Fibroblast of peridontal ligament (primary cell): ENCODE measurements around the gene DUOXA2.
"Not testable (repeated sequence)": the region's sequence is repeated elsewhere in the genome, so short reads cannot be mapped to it uniquely, and the experiment has no call there.

Experiments
- DNase-seq: peaks from one replicate; pipeline ENCODE4 v3.0.0-alpha.2; 2010; ENCODE audit errors: extremely low read depth

Gene DUOXA2

GRCh38 chr15:45117308-45118130, 3.4 kb downstream of the DUOXA2 start:
- DNase-seq = no peak

DNA sequence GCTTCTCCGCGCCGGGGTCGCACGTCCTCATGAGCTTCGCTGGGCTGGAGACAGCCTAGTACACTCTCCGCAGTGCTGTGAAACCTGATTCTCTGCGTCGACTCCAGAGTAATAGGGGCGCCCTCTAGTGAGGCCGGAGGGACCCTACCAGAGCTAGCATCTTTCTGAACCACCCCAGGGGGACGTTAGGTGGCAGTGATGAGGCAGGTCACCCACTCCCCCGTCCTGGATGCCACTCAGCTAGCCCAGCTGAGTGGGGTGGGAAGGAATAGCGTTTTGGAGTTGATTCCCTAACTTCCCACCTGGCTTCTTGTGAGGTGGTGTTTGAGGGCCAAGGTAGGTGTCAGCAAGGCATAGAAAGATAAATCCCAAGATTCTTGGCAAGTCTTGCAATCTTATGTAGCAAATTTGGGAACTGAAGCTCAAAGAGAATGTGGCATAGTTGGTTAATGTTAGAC, 4.0 kb downstream of the DUOXA2 start:
- peak; percentile 87 for DNase-seq

DNA sequence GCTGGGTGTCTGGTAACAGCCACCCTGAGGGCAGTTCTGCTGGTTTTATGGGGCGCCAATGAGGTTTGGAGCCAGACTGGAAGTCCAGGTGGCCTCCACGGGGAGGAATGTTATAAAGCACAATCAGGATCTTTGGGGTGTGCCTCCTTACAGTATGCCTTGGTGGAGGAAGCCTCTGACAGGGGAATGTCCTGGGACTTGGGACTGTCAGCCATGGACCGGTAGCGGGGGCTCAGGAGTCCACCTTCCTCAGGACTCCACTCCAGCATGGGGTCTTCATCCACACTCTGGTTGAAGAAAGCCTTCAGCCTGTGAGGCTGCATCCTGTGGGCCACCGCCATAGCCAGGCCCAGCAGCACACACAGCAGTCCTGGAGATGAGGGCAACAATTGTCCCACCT, 4.9 kb downstream of the DUOXA2 start:
- no peak for DNase-seq

- no peak for DNase-seq
Observed at GRCh38 chr15:45120081-45120972, 6.2 kb downstream of the DUOXA2 start.

DNA sequence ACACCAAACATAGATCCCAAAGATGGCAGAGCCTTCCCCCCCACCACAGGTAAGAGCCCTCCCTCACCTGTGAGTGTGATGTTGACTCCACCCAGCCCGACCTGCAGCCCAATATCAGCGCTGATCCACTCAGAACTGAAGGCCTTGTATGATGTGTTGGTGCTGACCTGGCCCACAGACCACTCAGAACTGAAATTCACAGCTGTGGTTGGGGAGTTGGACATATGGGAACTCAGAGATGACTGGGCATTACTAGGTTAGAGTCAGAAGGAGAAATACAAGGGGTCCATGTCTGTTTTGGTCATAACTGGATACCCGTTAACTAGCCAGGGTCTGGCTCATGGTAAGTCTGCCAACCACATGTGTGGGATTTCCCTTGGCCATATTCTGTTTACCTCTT, 6.9 kb downstream of the DUOXA2 start:
- DNase-seq = no peak

DNA sequence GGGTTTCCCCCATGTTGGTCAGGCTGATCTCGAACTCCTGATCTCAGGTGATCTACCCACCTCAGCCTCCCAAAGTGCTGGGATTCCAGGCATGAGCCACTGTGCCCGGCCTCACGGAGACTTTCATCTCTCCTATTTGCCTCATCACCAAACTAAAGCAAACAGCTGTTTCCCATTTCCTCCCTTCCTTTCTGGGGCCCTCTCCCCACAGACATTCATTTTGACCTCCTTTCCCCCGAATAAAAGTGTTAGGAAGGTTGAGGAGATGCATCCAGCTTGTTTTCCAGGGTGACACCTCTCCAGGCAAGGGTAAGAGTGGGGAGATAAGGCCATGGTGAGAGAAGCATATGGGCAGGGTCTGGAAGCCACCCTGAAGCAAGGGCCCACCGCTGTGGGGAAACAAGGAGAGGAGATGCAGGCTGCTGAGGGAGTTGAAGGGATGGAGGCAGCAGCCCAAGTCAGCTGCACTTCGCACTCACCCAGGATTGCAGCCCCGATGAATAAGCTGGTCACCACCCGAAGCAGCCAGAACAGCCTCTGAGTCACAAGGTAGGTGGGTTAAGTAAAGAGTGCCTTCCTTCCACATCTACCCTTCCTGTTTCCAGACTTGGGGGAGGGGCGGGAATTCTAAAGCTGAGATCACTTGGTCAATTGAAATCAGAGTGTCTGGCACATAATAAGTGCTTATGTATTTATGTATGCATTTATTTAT, 7.7 kb downstream of the DUOXA2 start:
- peak; percentile 66 for DNase-seq

DNA sequence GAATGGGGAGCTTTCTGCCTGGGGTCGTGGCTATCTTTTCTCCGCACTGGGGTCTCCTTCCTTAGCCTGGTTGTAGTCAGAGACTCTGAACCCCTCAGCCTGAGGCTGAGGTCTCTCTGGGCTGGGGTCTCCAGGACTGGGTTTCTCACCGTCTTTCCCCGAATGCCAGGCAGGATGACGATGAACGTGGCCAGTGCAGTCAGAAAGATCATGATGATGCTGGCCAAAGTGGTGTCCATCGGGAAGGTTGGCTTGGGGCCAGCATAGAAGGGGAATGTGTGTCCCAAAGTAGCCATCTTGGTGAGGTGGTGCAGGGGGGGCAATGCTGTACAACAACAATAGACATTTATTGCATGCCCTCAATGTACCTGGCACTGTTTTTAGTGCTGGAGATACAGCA, 8.6 kb downstream of the DUOXA2 start:
- no peak for DNase-seq

- no peak for DNase-seq
Observed at GRCh38 chr15:45123397-45123796, 9.3 kb downstream of the DUOXA2 start.

- DNase-seq = peak; percentile 26
Observed at GRCh38 chr15:45126535-45127158, 12.5 kb downstream of the DUOXA2 start.

GRCh38 chr15:45128971-45129639, 15.0 kb downstream of the DUOXA2 start:
- DNase-seq = no peak

- no peak for DNase-seq
Observed at GRCh38 chr15:45129651-45130129, 15.6 kb downstream of the DUOXA2 start, which contains the start of the genes DUOX1 and DUOXA1. Gene DUOX1 (plus strand): TSS chr15:45129994. CDS start chr15:45131967, 1,973 bp downstream. Gene DUOXA1 (minus strand): TSS chr15:45129879. CDS start chr15:45123014, 6,865 bp downstream.

GRCh38 chr15:45130291-45131000, 16.3 kb downstream of the DUOXA2 start:
- no peak for DNase-seq

DNA sequence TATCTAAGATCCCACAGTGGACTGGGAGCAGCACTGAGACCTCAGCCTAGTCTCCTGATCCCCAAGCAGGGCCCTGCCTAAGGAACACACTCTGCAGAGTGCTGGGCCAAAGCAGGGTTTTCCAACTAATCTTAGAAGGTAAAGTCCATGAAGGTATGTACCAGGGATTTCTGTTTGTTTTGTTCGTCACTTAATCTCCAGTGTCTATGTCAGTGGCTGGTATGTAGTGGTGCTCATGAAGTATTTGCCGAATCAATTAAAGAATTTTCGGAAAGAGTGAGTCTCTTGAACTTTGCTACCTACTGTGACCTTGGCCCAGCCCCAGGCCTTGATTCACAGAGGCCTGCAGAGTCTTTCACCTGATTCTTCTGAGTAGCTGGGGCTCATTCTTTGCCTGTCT, 17.4 kb downstream of the DUOXA2 start:
- DNase-seq = no peak

DNA sequence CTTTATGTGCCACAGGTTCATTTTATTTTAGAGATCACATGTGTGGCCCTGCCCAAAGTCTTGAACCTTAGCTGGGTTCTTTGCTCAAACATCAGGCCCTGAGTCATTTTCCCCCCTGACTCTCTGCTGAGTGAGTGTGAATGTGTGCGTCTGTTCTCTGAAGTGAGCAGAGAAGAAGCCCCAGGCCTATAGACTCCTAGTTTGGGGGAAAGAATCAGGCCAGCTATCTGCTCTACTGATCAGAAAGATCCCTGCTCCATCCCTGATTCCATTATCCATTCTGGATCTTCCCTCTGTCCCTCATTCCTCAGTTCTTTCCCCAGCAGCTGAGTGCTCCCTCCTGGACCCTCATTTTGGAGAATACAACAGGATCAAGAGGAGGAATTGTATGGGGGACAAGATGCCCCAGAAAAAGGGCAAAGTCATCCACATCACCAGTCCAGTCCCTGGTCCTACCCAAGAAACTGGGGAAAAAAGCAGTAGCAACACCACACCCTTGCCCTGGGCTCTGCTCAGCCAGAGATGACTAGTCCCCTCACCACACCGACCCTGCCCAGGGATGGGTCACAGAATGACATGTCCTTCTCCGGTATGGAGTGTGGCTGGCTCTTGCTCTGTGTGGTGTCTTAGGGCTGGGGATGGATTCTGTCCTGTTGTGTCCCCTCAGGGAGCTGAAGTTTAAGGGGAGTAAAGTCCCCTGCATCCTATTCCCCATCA, 18.9 kb downstream of the DUOXA2 start:
- DNase-seq = no peak

DNA sequence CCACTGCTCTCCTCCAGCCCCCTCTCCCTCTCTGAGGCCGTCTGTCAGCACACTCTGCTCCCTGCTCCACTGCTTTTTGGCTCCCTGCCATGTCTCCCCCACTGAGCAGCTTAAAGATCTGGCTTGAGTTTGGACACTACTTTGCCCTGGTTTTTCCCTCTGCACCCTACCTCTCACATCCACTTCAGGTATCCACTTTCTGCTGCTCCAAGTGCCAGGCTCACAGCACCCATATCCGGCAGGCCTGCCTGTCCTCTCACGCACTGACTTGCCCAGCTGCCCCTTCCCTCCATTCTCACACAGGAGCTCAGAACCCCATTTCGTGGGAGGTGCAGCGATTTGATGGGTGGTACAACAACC, 19.4 kb downstream of the DUOXA2 start:
- DNase-seq = no peak

DNA sequence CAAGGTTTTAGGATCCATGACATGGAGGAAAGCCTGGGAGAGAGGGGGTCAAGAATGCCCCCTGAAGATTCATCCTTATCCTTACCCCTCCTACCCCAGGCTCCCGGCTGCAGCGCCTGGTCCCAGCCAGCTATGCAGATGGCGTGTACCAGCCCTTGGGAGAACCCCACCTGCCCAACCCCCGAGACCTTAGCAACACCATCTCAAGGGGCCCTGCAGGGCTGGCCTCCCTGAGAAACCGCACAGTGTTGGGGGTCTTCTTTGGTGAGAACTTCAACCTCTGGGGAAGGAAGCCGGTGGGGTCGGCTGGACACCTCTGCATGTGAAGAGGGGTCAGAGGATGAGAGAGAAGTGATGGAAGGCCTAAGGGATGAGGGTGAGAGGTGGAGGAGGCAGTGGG, 19.9 kb downstream of the DUOXA2 start:
- no peak for DNase-seq

DNA sequence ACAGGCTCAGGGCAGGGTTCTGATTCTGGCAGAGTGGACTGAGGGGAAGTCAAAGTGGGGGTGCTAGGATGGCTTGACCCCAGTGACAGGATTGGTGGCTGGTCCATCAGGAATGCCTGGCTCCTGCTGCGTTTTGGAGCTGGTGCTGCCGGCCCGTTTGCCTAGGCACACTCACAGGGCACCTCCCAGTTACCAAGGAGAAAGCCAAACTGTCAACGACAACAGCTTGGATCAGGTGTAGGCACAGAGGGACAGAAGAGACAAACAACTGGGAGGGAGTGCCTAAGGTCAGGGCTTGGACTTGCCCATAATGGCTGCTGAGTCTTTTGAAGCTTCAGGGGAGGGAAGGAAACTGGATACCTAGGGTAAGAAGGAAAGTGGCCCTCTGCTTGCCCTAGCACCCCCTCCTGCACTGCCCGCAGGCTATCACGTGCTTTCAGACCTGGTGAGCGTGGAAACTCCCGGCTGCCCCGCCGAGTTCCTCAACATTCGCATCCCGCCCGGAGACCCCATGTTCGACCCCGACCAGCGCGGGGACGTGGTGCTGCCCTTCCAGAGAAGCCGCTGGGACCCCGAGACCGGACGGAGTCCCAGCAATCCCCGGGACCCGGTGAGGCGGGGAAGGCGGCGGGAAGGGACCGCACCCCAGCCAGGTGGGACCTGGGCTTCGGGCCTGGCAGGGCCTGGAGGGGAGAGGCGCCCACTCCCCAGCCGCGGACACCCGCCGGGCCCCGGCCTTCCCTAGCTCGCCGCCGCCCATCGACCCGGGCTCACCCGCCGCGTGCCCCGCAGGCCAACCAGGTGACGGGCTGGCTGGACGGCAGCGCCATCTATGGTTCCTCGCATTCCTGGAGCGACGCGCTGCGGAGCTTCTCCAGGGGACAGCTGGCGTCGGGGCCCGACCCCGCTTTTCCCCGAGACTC, 20.8 kb downstream of the DUOXA2 start:
- DNase-seq = no peak

GRCh38 chr15:45135705-45136377, 21.7 kb downstream of the DUOXA2 start:
- not testable (repeated sequence) for DNase-seq
